HepG2 (cell line): ENCODE data around the gene PHACTR1.

Source experiments
- PAF1 ChIP-seq: IDR thresholded peaks from 2 replicates; pipeline ENCODE4 v1.6.1; 2016; ENCODE audit warnings: missing genetic modification reagents, missing compliant biosample characterization
- PHF5A ChIP-seq: IDR thresholded peaks from one replicate; pipeline ENCODE4 v1.6.1; 2018; ENCODE audit warnings: low read depth, missing genetic modification reagents; ENCODE audit not compliant: unreplicated experiment
- POLR2A ChIP-seq, 2 experiments: IDR thresholded peaks; 2 replicates each; pipeline ENCODE4 v1.6.1; 2011; ENCODE audit warnings: low read depth in 2 of 2, low read length in 2 of 2, mild to moderate bottlenecking in 1 of 2, moderate library complexity in 1 of 2; ENCODE audit not compliant: insufficient read depth in 1 of 2
- POLR2AphosphoS2 ChIP-seq: IDR thresholded peaks from 2 replicates; pipeline ENCODE4 v1.6.1; 2011; ENCODE audit warnings: low read depth, low read length, improper control_type of control experiment
- RAD21 ChIP-seq: fragments of 450-650 bp; formaldehyde crosslinking; IDR thresholded peaks from 2 replicates; pipeline ENCODE4 v1.5.0; 2020; ENCODE audit warnings: mild to moderate bottlenecking
- SP1 ChIP-seq, 2 experiments: fragments of 450-650 bp in 1 of 2; sonication (generic) in 1 of 2; formaldehyde crosslinking in 1 of 2; IDR thresholded peaks; 2 replicates each; pipeline versions ENCODE4 v1.4.0 to v1.6.1; 2016 to 2020; ENCODE audit warnings: missing genetic modification reagents in 1 of 2
- TBX3 ChIP-seq: fragments of 450-650 bp; IDR thresholded peaks from 2 replicates; pipeline ENCODE4 v1.6.1; 2017; ENCODE audit warnings: antibody characterized with exemption, mild to moderate bottlenecking, inconsistent platforms, borderline replicate concordance
- ZNF841 ChIP-seq: sonication (generic); formaldehyde crosslinking; IDR thresholded peaks from 2 replicates; pipeline ENCODE4 v1.8.1; 2023; ENCODE audit warnings: missing genetic modification reagents, borderline replicate concordance
- TF ChIP-seq, protein P1 (sequence below): sonication (generic); formaldehyde crosslinking; IDR thresholded peaks from 2 replicates; pipeline ENCODE4 v1.5.0; 2020; ENCODE audit warnings: mild to moderate bottlenecking, missing genetic modification reagents, moderate library complexity
- TF ChIP-seq, protein P2 (sequence below): sonication (generic); formaldehyde crosslinking; IDR thresholded peaks from 2 replicates; pipeline ENCODE4 v1.4.0; 2020; ENCODE audit warnings: missing genetic modification reagents
- TF ChIP-seq, protein P3 (sequence below): sonication (generic); formaldehyde crosslinking; IDR thresholded peaks from 2 replicates; pipeline ENCODE4 v1.5.1; 2020; ENCODE audit warnings: missing genetic modification reagents, mild to moderate bottlenecking, borderline replicate concordance

DNA sequence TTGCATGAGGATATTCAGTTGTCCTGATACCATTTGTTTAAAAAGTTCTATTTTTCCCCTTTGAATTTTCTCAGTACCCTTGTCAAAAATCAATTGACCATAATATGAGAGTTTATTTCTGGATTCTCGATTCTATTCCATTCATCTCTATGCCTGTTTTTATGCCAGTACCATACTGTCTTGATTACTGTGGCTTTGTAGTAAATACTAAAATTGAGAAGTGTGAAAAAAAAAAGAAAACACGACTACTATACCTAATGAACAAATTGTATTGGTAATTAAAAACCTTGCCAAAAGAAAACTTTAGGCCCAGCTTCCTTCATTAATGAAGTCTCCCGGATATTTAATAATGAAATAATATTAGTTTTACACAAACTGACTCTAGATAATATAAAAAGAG, 426.0 kb downstream of the PHACTR1 start:
- TF ChIP-seq TBX3 (no peak), SP1 (IDR thresholded peaks at IDR 0.05) (no peak), SP1 (CRISPR knock-in tag; IDR thresholded peaks at IDR 0.05) (no peak), ZNF841 (CRISPR knock-in tag) (no peak), PHF5A (CRISPR knock-in tag) (no peak), PAF1 (no peak), RAD21 (CRISPR knock-in tag) (no peak), POLR2AphosphoS2 (no peak), POLR2A (IDR thresholded peaks at IDR 0.05; ENCODE audit: insufficient read depth in 1 of 2, low read depth in 2 of 2, low read length in 2 of 2) (no peak)
- TF ChIP-seq, protein P1, sequence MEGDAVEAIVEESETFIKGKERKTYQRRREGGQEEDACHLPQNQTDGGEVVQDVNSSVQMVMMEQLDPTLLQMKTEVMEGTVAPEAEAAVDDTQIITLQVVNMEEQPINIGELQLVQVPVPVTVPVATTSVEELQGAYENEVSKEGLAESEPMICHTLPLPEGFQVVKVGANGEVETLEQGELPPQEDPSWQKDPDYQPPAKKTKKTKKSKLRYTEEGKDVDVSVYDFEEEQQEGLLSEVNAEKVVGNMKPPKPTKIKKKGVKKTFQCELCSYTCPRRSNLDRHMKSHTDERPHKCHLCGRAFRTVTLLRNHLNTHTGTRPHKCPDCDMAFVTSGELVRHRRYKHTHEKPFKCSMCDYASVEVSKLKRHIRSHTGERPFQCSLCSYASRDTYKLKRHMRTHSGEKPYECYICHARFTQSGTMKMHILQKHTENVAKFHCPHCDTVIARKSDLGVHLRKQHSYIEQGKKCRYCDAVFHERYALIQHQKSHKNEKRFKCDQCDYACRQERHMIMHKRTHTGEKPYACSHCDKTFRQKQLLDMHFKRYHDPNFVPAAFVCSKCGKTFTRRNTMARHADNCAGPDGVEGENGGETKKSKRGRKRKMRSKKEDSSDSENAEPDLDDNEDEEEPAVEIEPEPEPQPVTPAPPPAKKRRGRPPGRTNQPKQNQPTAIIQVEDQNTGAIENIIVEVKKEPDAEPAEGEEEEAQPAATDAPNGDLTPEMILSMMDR (CRISPR knock-in tag) = no peak
- TF ChIP-seq, protein P2, sequence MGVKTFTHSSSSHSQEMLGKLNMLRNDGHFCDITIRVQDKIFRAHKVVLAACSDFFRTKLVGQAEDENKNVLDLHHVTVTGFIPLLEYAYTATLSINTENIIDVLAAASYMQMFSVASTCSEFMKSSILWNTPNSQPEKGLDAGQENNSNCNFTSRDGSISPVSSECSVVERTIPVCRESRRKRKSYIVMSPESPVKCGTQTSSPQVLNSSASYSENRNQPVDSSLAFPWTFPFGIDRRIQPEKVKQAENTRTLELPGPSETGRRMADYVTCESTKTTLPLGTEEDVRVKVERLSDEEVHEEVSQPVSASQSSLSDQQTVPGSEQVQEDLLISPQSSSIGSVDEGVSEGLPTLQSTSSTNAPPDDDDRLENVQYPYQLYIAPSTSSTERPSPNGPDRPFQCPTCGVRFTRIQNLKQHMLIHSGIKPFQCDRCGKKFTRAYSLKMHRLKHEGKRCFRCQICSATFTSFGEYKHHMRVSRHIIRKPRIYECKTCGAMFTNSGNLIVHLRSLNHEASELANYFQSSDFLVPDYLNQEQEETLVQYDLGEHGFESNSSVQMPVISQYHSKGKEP (CRISPR knock-in tag) = no peak
- TF ChIP-seq, protein P3, sequence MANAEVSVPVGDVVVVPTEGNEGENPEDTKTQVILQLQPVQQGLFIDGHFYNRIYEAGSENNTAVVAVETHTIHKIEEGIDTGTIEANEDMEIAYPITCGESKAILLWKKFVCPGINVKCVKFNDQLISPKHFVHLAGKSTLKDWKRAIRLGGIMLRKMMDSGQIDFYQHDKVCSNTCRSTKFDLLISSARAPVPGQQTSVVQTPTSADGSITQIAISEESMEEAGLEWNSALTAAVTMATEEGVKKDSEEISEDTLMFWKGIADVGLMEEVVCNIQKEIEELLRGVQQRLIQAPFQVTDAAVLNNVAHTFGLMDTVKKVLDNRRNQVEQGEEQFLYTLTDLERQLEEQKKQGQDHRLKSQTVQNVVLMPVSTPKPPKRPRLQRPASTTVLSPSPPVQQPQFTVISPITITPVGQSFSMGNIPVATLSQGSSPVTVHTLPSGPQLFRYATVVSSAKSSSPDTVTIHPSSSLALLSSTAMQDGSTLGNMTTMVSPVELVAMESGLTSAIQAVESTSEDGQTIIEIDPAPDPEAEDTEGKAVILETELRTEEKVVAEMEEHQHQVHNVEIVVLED (CRISPR knock-in tag) = no peak
